Esophagus (tissue), 2 donors: ENCODE measurements around the gene BEAN1. TPM values are rescaled to one million over a fixed set of nuclear protein-coding genes. Genes with fewer than 3 reads are reported as not detected.

Source experiments
- H3K27ac ChIP-seq, 2 donors: one replicate each; pipeline ENCODE4 v1.5.1; 2013; ENCODE audit warnings: low read depth in 2 of 2, mild to moderate bottlenecking in 2 of 2, inconsistent platforms in 1 of 2, low read length in 1 of 2, moderate library complexity in 1 of 2
- H3K27me3 ChIP-seq, 2 donors: one replicate each; pipeline ENCODE4 v1.6.1; 2013; ENCODE audit warnings: low read length in 2 of 2, control low read depth in 1 of 2, mild to moderate bottlenecking in 1 of 2; ENCODE audit not compliant: insufficient read depth in 2 of 2, control insufficient read depth in 1 of 2
- H3K36me3 ChIP-seq, 2 donors: one replicate each; pipeline ENCODE4 v1.6.1; 2013; ENCODE audit warnings: low read length in 1 of 2; ENCODE audit not compliant: control insufficient read depth in 2 of 2, insufficient read depth in 2 of 2
- H3K4me1 ChIP-seq, 2 donors: one replicate each; pipeline ENCODE4 v1.6.1; 2013; ENCODE audit warnings: low read length in 1 of 2; ENCODE audit not compliant: control insufficient read depth in 2 of 2, insufficient read depth in 2 of 2
- H3K4me3 ChIP-seq, 2 donors: one replicate each; pipeline ENCODE4 v1.5.1; 2013; ENCODE audit warnings: low read length in 2 of 2, mild to moderate bottlenecking in 2 of 2, low read depth in 1 of 2, moderate library complexity in 1 of 2
- H3K9me3 ChIP-seq, 2 donors: one replicate each; pipeline ENCODE4 v1.6.1; 2013; ENCODE audit warnings: mild to moderate bottlenecking in 2 of 2, low read depth in 1 of 2, low read length in 1 of 2, moderate library complexity in 1 of 2; ENCODE audit not compliant: control insufficient read depth in 2 of 2, insufficient read depth in 1 of 2
- WGBS, 2 donors: extraction: QIAGEN DNeasy Blood & Tissue Kit; methylation state at CpG; one replicate each; pipeline ENCODE4 v1.1.7; 2013; 5-methylcytosine and 5-hydroxymethylcytosine counted together
- polyA plus RNA-seq, 2 donors: library from polyadenylated mRNA; stranded (reverse); fragments of 200-250 nt; gene quantifications; one replicate each; pipeline ENCODE4 v1.2.3, GENCODE V29; 2013
- donor health status: healthy with polysubstance abuse.
- donor health status: Bipolar disorder and iron deficiency.

BEAN1 gene
- polyA plus RNA-seq, 2 donors, result 0.40 to 0.73 TPM

GRCh38 chr16:66473051-66473571 lies 46.0 kb downstream of the BEAN1 start:
- 82 to 88% methylated on average over 15 of the region's 15 CpGs for WGBS, 2 donors
- no peaks in the 10 kb centered on the region for H3K27me3 ChIP-seq
- H3K36me3 ChIP-seq, result no peaks in the 10 kb centered on the region
- no peak overlapping the region for H3K27ac ChIP-seq
- no peak overlapping the region for H3K4me3 ChIP-seq
- H3K9me3 ChIP-seq, result no peaks in the 10 kb centered on the region
- H3K4me1 ChIP-seq, result no peaks in the 10 kb centered on the region

DNA sequence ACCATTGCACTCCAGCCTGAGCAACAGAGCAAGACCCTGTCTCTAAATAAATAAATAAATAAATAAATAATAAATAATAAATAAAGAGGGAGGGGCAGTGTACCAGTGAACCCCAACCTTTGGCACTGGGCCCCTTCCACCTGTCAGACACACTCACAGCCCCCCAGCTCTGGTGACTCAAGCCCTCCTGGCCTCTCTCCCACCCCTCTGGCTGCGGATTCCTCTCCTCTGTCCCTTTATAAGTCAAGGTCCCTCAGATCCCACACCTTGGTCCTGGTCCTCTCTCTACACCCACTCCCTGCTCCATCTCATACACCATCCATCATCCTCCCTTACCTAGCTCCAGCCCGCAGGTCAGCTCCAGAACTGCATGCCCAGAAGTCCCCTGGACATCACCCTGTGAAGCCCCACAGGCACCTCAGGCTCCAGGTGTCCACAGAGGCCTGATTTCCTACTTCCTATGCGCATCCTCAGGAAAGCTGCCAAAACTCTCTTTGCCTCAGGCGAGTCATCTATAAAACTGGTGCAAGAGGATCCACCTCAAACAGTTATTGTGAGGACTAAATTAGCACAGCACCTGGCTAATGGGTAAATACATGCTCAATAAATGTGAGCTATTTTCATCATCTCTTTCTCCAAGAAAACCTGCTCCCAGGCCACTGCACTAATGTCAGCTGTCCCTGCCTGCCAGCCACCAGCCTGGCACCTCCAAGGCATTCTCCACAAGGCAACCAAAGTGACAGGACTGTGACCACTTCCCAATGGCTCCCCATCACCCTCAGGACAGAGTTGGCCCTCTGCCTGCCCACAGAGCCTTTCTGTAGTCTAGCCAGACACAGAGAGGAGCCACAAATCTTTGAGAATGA lies 46.8 kb downstream of the BEAN1 start:
- no peaks in the 10 kb centered on the region for H3K36me3 ChIP-seq
- no peaks in the 10 kb centered on the region for H3K9me3 ChIP-seq
- no peak overlapping the region for H3K4me3 ChIP-seq
- whole genome bisulfite sequencing, 2 donors, result 63 to 73% methylated on average over 4 of the region's 4 CpGs
- H3K4me1 ChIP-seq, result peaks cover 0 to 4% of the 10 kb centered on the region in 2 donors
- no peak overlapping the region for H3K27ac ChIP-seq
- H3K27me3 ChIP-seq, result no peaks in the 10 kb centered on the region

GRCh38 chr16:66474750-66475199 lies 47.7 kb downstream of the BEAN1 start:
- Histone ChIP-seq H3K9me3 (no peaks in the 10 kb centered on the region), H3K27ac (no peak overlapping the region), H3K4me3 (no peak overlapping the region), H3K4me1 (peaks cover 3 to 6% of the 10 kb centered on the region in 2 donors), H3K36me3 (no peaks in the 10 kb centered on the region), H3K27me3 (no peaks in the 10 kb centered on the region)
- WGBS, 2 donors, result 30 to 45% methylated on average over 4 of the region's 4 CpGs

- H3K4me3 ChIP-seq, result no peak overlapping the region
- H3K4me1 ChIP-seq, result peaks cover 3 to 9% of the 10 kb centered on the region in 2 donors
- H3K36me3 ChIP-seq, result no peaks in the 10 kb centered on the region
- WGBS, 2 donors, result 64 to 84% methylated on average over 2 of the region's 2 CpGs
- no peak overlapping the region for H3K27ac ChIP-seq
- H3K9me3 ChIP-seq, result no peaks in the 10 kb centered on the region
- no peaks in the 10 kb centered on the region for H3K27me3 ChIP-seq
Measured at GRCh38 chr16:66475232-66475631, 48.1 kb downstream of the BEAN1 start.

DNA sequence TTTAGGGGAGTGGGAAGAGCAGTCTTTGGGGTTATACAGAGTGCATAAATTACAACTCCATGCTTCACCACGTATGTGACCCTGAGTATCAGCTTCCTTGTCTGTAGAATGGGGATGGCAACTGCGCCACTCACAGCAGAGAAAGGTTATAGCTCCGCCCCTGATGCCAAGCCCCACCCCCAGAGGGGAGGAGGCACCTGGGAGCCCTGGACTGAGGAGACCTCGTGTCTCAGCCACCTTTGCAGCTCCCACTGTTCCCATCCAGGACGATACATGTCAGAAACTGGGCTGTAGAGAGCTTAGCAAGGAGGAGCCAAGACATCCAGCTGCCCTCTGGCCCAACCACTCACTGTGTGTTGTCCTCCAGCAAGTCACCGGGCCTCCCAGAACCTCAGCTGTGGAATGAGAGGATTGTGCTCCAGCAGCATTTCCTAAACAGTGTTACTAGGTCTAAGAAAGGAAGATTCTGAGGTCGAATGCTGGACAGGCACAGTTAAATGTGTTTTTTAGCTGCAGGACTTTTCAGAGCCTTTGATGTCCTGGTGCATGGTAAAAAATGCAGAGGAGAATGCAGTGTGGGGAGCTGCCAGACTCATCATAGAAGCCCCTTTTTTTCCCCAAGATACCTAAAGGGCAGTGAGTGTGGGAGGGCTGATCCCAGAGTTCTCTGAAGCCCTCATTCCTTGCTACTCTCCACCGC lies 49.4 kb downstream of the BEAN1 start:
- H3K36me3 ChIP-seq, result no peaks in the 10 kb centered on the region
- H3K4me3 ChIP-seq, result no peak overlapping the region
- H3K4me1 ChIP-seq, result peaks cover 3 to 20% of the 10 kb centered on the region in 2 donors
- H3K27ac ChIP-seq, result no peak overlapping the region
- no peaks in the 10 kb centered on the region for H3K27me3 ChIP-seq
- 61 to 62% methylated on average over 8 of the region's 8 CpGs for WGBS, 2 donors
- H3K9me3 ChIP-seq, result no peaks in the 10 kb centered on the region

DNA sequence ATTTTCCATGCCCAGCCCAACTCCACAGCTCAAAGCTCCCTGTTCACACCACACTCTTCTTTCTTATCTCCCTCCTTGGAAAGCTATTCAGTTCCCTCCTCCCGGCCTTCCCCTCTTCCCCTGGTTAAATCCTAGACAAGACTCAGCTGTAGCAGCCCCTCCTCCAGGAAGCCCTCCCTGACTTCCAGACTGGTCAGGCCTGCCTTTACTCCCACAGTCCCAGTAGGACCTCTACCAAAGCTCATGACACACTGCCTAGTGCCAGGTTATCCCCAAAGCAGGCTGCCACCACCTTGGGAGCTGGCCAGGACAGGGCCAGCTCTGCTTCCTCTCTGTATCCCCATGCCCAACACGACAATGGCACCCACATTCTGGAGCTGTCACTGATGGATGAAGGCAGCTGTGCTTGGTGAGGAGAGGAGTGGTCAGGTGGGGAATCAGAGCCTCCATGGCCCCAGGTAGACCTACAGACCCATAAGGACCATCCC lies 50.0 kb downstream of the BEAN1 start:
- peaks cover 3 to 21% of the 10 kb centered on the region in 2 donors for H3K4me1 ChIP-seq
- H3K4me3 ChIP-seq, result no peak overlapping the region
- 52 to 55% methylated on average over 2 of the region's 2 CpGs for WGBS, 2 donors
- H3K27me3 ChIP-seq, result no peaks in the 10 kb centered on the region
- H3K27ac ChIP-seq, result no peak overlapping the region
- H3K36me3 ChIP-seq, result no peaks in the 10 kb centered on the region
- H3K9me3 ChIP-seq, result no peaks in the 10 kb centered on the region

DNA sequence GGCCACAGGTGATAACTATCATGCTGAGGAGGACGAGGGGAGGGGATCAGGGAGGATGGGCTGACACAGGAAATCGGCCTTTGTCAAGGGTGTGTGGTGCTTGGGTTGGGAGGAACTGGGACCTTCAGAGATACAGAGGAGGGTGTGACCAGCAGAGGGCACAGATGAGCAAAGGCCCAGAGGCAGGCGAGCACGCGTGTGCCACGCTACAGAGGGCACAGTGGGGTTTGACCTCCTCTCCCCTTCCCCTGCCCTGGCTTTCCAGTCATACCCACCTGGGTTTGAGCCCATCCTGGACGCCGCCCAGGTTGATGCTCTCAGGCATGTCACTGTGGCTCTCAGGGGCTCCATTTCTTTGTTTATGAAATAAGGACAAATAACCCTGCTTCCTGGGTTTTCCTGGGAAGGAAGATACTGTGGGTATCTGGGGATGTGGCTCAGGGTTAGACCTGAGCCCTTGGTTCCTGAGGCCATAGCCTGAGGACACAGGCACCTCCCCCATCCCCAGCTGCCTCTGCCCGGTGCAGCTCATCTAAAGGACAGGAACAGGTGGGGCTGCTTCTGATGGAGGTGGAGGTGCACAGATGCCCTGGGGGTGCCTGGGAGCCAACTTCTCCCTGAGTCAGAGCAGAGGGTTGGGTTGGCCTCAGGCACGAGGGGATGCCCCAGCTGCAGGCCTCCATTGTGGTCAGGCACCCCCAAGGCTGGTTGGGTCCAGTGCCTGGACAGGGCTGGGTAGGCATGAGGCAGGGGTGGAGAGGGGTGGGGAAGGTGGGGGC lies 51.8 kb downstream of the BEAN1 start:
- peaks cover 3 to 21% of the 10 kb centered on the region in 2 donors for H3K4me1 ChIP-seq
- 21% methylated on average over 10 of the region's 10 CpGs for WGBS, 2 donors
- no peaks in the 10 kb centered on the region for H3K27me3 ChIP-seq
- no peaks in the 10 kb centered on the region for H3K36me3 ChIP-seq
- no peak overlapping the region for H3K27ac ChIP-seq
- no peaks in the 10 kb centered on the region for H3K9me3 ChIP-seq
- no peak overlapping the region for H3K4me3 ChIP-seq

GRCh38 chr16:66479661-66480264 lies 52.7 kb downstream of the BEAN1 start:
- no peaks in the 10 kb centered on the region for H3K9me3 ChIP-seq
- no peak overlapping the region for H3K27ac ChIP-seq
- WGBS, 2 donors, result 81 to 88% methylated on average over 5 of the region's 5 CpGs
- peaks cover 3 to 21% of the 10 kb centered on the region in 2 donors for H3K4me1 ChIP-seq
- no peak overlapping the region for H3K4me3 ChIP-seq
- H3K27me3 ChIP-seq, result no peaks in the 10 kb centered on the region
- H3K36me3 ChIP-seq, result no peaks in the 10 kb centered on the region
